AG09309 (cell line): ENCODE results near the gene PEX11B.
A peak's percentile ranks its signal among the peaks of the same experiment; 100 is the strongest.

Experiments used
- DNase-seq: peaks from one replicate; pipeline ENCODE4 v3.0.0-alpha.2; 2010; ENCODE audit warnings: low read depth
- H3K4me3 ChIP-seq: 2 replicates; pipeline ENCODE4 v1.5.1; 2011; ENCODE audit warnings: mild to moderate bottlenecking, low read depth, low read length, moderate library complexity; ENCODE audit not compliant: control insufficient read depth
- CTCF ChIP-seq: IDR thresholded peaks from 2 replicates; pipeline ENCODE4 v1.5.1; 2011; ENCODE audit warnings: mild to moderate bottlenecking, low read depth, low read length, inconsistent platforms; ENCODE audit not compliant: insufficient read depth, control insufficient read depth; ENCODE audit errors: missing control alignments

The PEX11B gene

GRCh38 chr1:145886816-145887215, 31.7 kb downstream of the PEX11B start:
- DNase-seq = no peak
- H3K4me3 ChIP-seq = no peak overlapping the region
- TF ChIP-seq CTCF = no peak

GRCh38 chr1:145886390-145886789, 32.1 kb downstream of the PEX11B start:
- TF ChIP-seq CTCF = no peak
- no peak for DNase-seq

GRCh38 chr1:145885738-145886287, 32.7 kb downstream of the PEX11B start, which contains the start of gene ANKRD35:
TSS of gene ANKRD35 (minus strand) at chr1:145885866. CDS start at chr1:145885758, 108 bp downstream.
- peak within 1 kb of the TSS; percentile 64 for H3K4me3 ChIP-seq
- DNase-seq = no peak
- no peak for TF ChIP-seq CTCF

More at GRCh38 chr1:145886390-145886789, 32.1 kb downstream of the PEX11B start:
- peak overlapping the region; percentile 64 for H3K4me3 ChIP-seq

GRCh38 chr1:145884675-145885074, 33.8 kb downstream of the PEX11B start:
- no peak for TF ChIP-seq CTCF
- DNase-seq = no peak
- no peak overlapping the region for H3K4me3 ChIP-seq

- no peak for DNase-seq
- no peak overlapping the region for H3K4me3 ChIP-seq
- no peak for TF ChIP-seq CTCF
Measured at GRCh38 chr1:145879775-145880174, 38.7 kb downstream of the PEX11B start.

GRCh38 chr1:145878724-145879123, 39.8 kb downstream of the PEX11B start:
- no peak overlapping the region for H3K4me3 ChIP-seq
- no peak for TF ChIP-seq CTCF
- DNase-seq = no peak
